ENCODE measurements around the gene NCAM2. TPM values are rescaled to one million over a fixed set of nuclear protein-coding genes. Genes with fewer than 3 reads are reported as not detected.

The NCAM2 gene
- polyA plus RNA-seq, 3 donors = not detected

DNA sequence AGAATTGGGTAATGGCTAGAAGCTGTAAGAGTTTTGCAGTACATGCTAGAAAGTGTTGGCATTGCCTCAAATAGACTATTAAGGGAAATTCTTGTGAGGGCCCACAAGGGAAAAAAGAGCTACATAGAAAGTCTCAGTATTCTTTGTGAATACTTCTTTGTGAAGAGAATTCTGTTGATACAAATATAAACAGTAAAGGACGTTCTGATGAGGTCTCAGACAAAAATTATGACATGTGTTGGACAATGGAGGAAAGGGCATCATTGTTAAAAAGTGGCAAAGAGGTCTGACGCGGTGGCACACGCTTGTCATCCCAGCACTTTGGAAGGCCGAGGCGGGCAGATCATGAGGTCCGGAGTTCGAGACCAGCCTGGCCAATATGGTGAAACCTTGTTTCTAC is 458.9 kb downstream of the NCAM2 start:
- peaks cover 4 to 6% of the 10 kb centered on the region in 2 donors for H3K9me3 ChIP-seq (replicated peaks in 1 of 2; ENCODE audit: control insufficient read depth in 1 of 2, insufficient read depth in 1 of 2, low read length in 2 of 2)
- TF ChIP-seq, protein P1, sequence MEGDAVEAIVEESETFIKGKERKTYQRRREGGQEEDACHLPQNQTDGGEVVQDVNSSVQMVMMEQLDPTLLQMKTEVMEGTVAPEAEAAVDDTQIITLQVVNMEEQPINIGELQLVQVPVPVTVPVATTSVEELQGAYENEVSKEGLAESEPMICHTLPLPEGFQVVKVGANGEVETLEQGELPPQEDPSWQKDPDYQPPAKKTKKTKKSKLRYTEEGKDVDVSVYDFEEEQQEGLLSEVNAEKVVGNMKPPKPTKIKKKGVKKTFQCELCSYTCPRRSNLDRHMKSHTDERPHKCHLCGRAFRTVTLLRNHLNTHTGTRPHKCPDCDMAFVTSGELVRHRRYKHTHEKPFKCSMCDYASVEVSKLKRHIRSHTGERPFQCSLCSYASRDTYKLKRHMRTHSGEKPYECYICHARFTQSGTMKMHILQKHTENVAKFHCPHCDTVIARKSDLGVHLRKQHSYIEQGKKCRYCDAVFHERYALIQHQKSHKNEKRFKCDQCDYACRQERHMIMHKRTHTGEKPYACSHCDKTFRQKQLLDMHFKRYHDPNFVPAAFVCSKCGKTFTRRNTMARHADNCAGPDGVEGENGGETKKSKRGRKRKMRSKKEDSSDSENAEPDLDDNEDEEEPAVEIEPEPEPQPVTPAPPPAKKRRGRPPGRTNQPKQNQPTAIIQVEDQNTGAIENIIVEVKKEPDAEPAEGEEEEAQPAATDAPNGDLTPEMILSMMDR (IDR thresholded peaks at IDR 0.05) = no peak
- no peaks in the 10 kb centered on the region for H3K4me1 ChIP-seq (ENCODE audit: control insufficient read depth in 1 of 2, insufficient read depth in 2 of 2, low read length in 2 of 2)
- no peaks in the 10 kb centered on the region for H3K27me3 ChIP-seq (ENCODE audit: control insufficient read depth in 2 of 2, insufficient read depth in 2 of 2, low read length in 2 of 2)
- H3K27ac Mint-ChIP-seq = no peak overlapping the region
- no peak overlapping the region for H3K4me3 ChIP-seq (replicated peaks in 1 of 3; ENCODE audit: low read depth in 2 of 3, low read length in 3 of 3)
- peaks cover 2 to 11% (median 3%) of the 10 kb centered on the region in 7 donors for H3K9me3 Mint-ChIP-seq
- intact Hi-C loops (cut with micrococcal nuclease) = no loop called here
- no peaks in the 10 kb centered on the region for H3K36me3 ChIP-seq (replicated peaks in 1 of 2; ENCODE audit: control insufficient read depth in 1 of 2, insufficient read depth in 2 of 2, low read length in 2 of 2)
- H3K4me3 Mint-ChIP-seq = no peak overlapping the region
- 98% methylated on average over 5 of the region's 8 CpGs for WGBS (ENCODE audit: insufficient coverage)
- no peaks in the 10 kb centered on the region for H3K27me3 Mint-ChIP-seq (ENCODE audit: low read depth in 3 of 3)
- H3K36me3 Mint-ChIP-seq = no peaks in the 10 kb centered on the region
- H3K4me1 Mint-ChIP-seq = no peaks in the 10 kb centered on the region
- no peaks in the 10 kb centered on the region for H4K20me1 ChIP-seq (ENCODE audit: insufficient read depth, low read length)
- no peak overlapping the region for H3K9ac ChIP-seq (ENCODE audit: insufficient read depth, low read length, poor library complexity, severe bottlenecking)
- H2AFZ ChIP-seq (ENCODE audit: insufficient read depth, low read depth, low read length, poor library complexity, severe bottlenecking) = no peak overlapping the region
- no peaks in the 10 kb centered on the region for H3K79me2 ChIP-seq (ENCODE audit: insufficient read depth, low read length)
- DNase-seq = no peak
- H3K4me2 ChIP-seq (replicated peaks; ENCODE audit: extremely low read depth, low read length, poor library complexity, severe bottlenecking) = no peak overlapping the region
- H3K27ac ChIP-seq (ENCODE audit: low read depth in 1 of 2, low read length in 2 of 2) = no peak overlapping the region

DNA sequence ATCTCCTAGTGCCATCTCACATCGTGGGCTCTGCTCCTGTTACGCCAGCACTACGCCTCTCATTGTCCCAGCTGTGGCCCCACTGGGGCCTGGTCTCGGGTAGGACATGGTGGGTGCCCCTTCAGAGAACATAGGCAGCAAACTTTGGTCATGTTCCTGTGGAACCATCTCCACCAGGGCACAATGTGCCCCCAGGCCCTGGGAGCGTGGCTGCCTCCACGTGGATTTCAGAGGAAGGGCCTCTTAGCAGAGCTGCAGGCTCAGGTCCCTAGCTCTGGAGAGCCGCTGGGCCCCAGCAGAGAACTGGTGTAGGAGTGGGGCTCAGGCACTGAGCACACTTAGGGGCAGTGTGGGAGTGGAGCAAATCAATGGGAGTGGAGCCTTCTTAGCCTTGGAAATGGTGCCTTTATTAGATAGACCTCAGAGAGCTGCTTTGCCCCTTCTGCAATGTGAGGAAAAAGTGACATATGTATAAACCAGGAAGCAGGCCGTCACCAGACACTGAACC is 460.0 kb downstream of the NCAM2 start:
- intact Hi-C loops (cut with micrococcal nuclease) = no loop called here
- DNase-seq = no peak
- H3K27me3 Mint-ChIP-seq (ENCODE audit: low read depth in 3 of 3) = no peaks in the 10 kb centered on the region

More for the DNA sequence above, 460.0 kb downstream of the NCAM2 start:
- 86% methylated on average over 8 of the region's 8 CpGs for WGBS (ENCODE audit: insufficient coverage)
- Histone ChIP-seq H3K36me3 (replicated peaks in 1 of 2; ENCODE audit: control insufficient read depth in 1 of 2, insufficient read depth in 2 of 2, low read length in 2 of 2) (no peaks in the 10 kb centered on the region), H3K27me3 (ENCODE audit: control insufficient read depth in 2 of 2, insufficient read depth in 2 of 2, low read length in 2 of 2) (no peaks in the 10 kb centered on the region), H2AFZ (ENCODE audit: insufficient read depth, low read depth, low read length, poor library complexity, severe bottlenecking) (no peak overlapping the region), H3K27ac (ENCODE audit: low read depth in 1 of 2, low read length in 2 of 2) (no peak overlapping the region), H3K4me1 (ENCODE audit: control insufficient read depth in 1 of 2, insufficient read depth in 2 of 2, low read length in 2 of 2) (no peaks in the 10 kb centered on the region), H3K4me3 (replicated peaks in 1 of 3; ENCODE audit: low read depth in 2 of 3, low read length in 3 of 3) (no peak overlapping the region), H3K9ac (ENCODE audit: insufficient read depth, low read length, poor library complexity, severe bottlenecking) (no peak overlapping the region), H3K9me3 (replicated peaks in 1 of 2; ENCODE audit: control insufficient read depth in 1 of 2, insufficient read depth in 1 of 2, low read length in 2 of 2) (peaks cover 4 to 6% of the 10 kb centered on the region in 2 donors), H4K20me1 (ENCODE audit: insufficient read depth, low read length) (no peaks in the 10 kb centered on the region), H3K79me2 (ENCODE audit: insufficient read depth, low read length) (no peaks in the 10 kb centered on the region), H3K4me2 (replicated peaks; ENCODE audit: extremely low read depth, low read length, poor library complexity, severe bottlenecking) (no peak overlapping the region)
- H3K4me3 Mint-ChIP-seq = no peak overlapping the region
- no peaks in the 10 kb centered on the region for H3K4me1 Mint-ChIP-seq
- TF ChIP-seq, protein P1 (IDR thresholded peaks at IDR 0.05) = no peak
- no peaks in the 10 kb centered on the region for H3K36me3 Mint-ChIP-seq
- H3K9me3 Mint-ChIP-seq = peaks cover 1 to 11% (median 3%) of the 10 kb centered on the region in 7 donors
- no peak overlapping the region for H3K27ac Mint-ChIP-seq

All from CD14-positive monocyte (primary cell).